Upper lobe of left lung (tissue), 6 donors: ENCODE results near the gene UBE3D. TPM values are rescaled to one million over a fixed set of nuclear protein-coding genes. Genes with fewer than 3 reads are reported as not detected.
"Not testable (repeated sequence)": the region's sequence is repeated elsewhere in the genome, so short reads cannot be mapped to it uniquely, and the experiment has no call there.

Experiments
- ATAC-seq, 2 donors: fragments of 200-7000 bp; cut with Tn5 transposase; one replicate each; pipeline ENCODE4 v1.9.1; 2022; ENCODE audit warnings: mild to moderate bottlenecking in 2 of 2, moderate library complexity in 2 of 2; ENCODE audit not compliant: low FRiP score in 2 of 2
- DNase-seq, 2 donors: peaks; one replicate each; pipeline ENCODE4 v3.0.0-alpha.2; 2019 to 2020
- H3K27ac ChIP-seq, 4 donors: fragments of 200-600 bp; sonication (generic); one replicate each; pipeline ENCODE4 v1.5.1; 2016 to 2019
- H3K27me3 ChIP-seq, 4 donors: fragments of 200-600 bp; sonication (generic); one replicate each; pipeline ENCODE4 v1.5.1; 2017 to 2019
- H3K36me3 ChIP-seq, 4 donors: fragments of 200-600 bp; sonication (generic); one replicate each; pipeline ENCODE4 v1.5.1; 2016 to 2019
- H3K4me1 ChIP-seq, 4 donors: fragments of 200-600 bp; sonication (generic); one replicate each; pipeline ENCODE4 v1.5.1; 2018 to 2019
- H3K4me3 ChIP-seq, 4 donors: fragments of 200-600 bp; sonication (generic); one replicate each; pipeline ENCODE4 v1.5.1; 2017 to 2019; ENCODE audit warnings: mild to moderate bottlenecking in 2 of 4, moderate library complexity in 1 of 4
- H3K9me3 ChIP-seq, 4 donors: fragments of 200-600 bp; sonication (generic); one replicate each; pipeline ENCODE4 v1.5.1; 2018 to 2019
- EP300 ChIP-seq, 4 donors: sonication (generic); formaldehyde crosslinking; IDR thresholded peaks; one replicate each; pipeline ENCODE4 v1.5.1; 2017; ENCODE audit warnings: antibody characterized with exemption in 4 of 4, control low read depth in 2 of 4
- POLR2A ChIP-seq, 4 donors: fragments of 450-650 bp; IDR thresholded peaks; one replicate each; pipeline ENCODE4 v1.5.1; 2016 to 2017; ENCODE audit warnings: antibody characterized with exemption in 4 of 4, mild to moderate bottlenecking in 2 of 4
- POLR2AphosphoS5 ChIP-seq, 2 donors: sonication (generic); formaldehyde crosslinking; IDR thresholded peaks; one replicate each; pipeline ENCODE4 v1.5.1; 2017; ENCODE audit warnings: antibody characterized with exemption in 2 of 2
- WGBS, 2 donors: methylation state at CpG; one replicate each; pipeline ENCODE4 v1.1.5; 2017 to 2018; 5-methylcytosine and 5-hydroxymethylcytosine counted together
- total RNA-seq, 6 donors: library from RNA; depleted of rRNA in 4 of 6; stranded (reverse); fragments of >200 nt in 4 of 6; gene quantifications; one replicate each; pipeline versions ENCODE4 v1.1.0 to v1.2.1, GENCODE V29; 2016 to 2021
- TF ChIP-seq, protein P1 (sequence below), 6 experiments: fragments of 450-650 bp in 4 of 6; fragments of 200-600 bp in 2 of 6; sonication (generic) in 2 of 6; IDR thresholded peaks; one replicate each; pipeline ENCODE4 v1.5.1; 2016 to 2019; ENCODE audit warnings: antibody characterized with exemption in 6 of 6
- donor health status: DM: no; HTN: no; CAD: no; lungs with moderate emphysema.
- donor health status: DM: no; HTN: yes; CAD: no; lungs with severe emphysema.

The UBE3D gene
- total RNA-seq, 6 donors from 2014 or later, result 4.0 to 20.7 (median 8.7) TPM

- H3K27me3 ChIP-seq, result no peaks in the 10 kb centered on the region
- no peaks in the 10 kb centered on the region for H3K9me3 ChIP-seq
- no peak overlapping the region for H3K4me3 ChIP-seq
- 49 to 64% methylated on average over 4 of the region's 4 CpGs for whole genome bisulfite sequencing, 2 donors
- H3K36me3 ChIP-seq, result no peaks in the 10 kb centered on the region
- peak in 1 of 2 donors; percentile 61 for ATAC-seq
- TF ChIP-seq POLR2A (IDR thresholded peaks at IDR 0.05), result no peak
- DNase-seq, result no peak
- H3K27ac ChIP-seq, result no peak overlapping the region
- H3K4me1 ChIP-seq, result no peaks in the 10 kb centered on the region
These were observed 111.8 kb downstream of the UBE3D start for GRCh38 chr6:82953871-82954270.

DNA sequence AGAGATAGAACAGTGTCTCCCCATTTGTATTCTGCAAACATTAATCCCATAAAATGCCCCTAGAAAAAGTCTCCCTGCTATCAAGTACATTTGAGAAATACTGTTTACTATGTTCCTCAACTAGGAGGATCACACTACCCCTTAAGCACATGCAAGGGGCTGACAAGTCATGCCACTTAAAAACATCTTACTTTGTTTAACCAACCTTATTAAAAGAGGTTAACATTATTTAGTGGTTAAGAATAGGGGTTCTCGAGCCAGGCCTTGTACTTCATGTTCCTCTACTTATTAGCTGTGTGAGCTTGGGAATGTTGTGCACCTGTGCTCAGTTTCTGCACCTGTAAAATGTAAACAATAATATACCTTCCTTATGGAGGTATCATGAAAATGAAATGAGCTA lies 113.7 kb downstream of the UBE3D start:
- WGBS, 2 donors, result 60 to 76% methylated on average over 1 of the region's 1 CpG
- no peak overlapping the region for H3K27ac ChIP-seq
- H3K4me1 ChIP-seq, result no peaks in the 10 kb centered on the region
- no peaks in the 10 kb centered on the region for H3K27me3 ChIP-seq
- no peak for DNase-seq
- no peaks in the 10 kb centered on the region for H3K9me3 ChIP-seq
- no peak overlapping the region for H3K4me3 ChIP-seq
- peak; percentile 14 to 40 for ATAC-seq
- no peaks in the 10 kb centered on the region for H3K36me3 ChIP-seq
- TF ChIP-seq, protein P1, sequence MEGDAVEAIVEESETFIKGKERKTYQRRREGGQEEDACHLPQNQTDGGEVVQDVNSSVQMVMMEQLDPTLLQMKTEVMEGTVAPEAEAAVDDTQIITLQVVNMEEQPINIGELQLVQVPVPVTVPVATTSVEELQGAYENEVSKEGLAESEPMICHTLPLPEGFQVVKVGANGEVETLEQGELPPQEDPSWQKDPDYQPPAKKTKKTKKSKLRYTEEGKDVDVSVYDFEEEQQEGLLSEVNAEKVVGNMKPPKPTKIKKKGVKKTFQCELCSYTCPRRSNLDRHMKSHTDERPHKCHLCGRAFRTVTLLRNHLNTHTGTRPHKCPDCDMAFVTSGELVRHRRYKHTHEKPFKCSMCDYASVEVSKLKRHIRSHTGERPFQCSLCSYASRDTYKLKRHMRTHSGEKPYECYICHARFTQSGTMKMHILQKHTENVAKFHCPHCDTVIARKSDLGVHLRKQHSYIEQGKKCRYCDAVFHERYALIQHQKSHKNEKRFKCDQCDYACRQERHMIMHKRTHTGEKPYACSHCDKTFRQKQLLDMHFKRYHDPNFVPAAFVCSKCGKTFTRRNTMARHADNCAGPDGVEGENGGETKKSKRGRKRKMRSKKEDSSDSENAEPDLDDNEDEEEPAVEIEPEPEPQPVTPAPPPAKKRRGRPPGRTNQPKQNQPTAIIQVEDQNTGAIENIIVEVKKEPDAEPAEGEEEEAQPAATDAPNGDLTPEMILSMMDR (IDR thresholded peaks at IDR 0.05), result no peak
- TF ChIP-seq POLR2A (IDR thresholded peaks at IDR 0.05) (no peak), EP300 (IDR thresholded peaks at IDR 0.05) (no peak), POLR2AphosphoS5 (IDR thresholded peaks at IDR 0.05) (no peak)

DNA sequence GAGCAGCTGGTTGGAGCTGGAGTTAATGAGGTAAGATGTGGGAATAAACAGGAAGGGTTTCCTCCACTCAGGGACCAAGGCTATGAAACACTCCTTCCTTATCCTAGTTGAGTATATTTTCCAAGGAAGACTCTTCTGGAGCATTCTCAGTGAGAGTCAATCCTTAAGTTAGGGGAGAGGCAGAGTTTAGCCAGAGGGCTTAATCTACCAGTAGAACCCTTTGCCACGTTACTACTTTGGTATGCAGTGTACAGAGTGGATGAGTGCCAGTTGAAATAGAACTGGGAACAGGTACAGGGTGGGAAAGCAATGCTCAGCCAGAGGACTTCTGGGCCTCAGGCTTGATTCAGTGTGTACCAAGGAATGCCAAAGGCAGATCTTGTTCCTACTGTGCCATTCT lies 114.3 kb downstream of the UBE3D start:
- Histone ChIP-seq H3K36me3 (no peaks in the 10 kb centered on the region), H3K27ac (no peak overlapping the region), H3K9me3 (no peaks in the 10 kb centered on the region), H3K4me3 (no peak overlapping the region), H3K4me1 (no peaks in the 10 kb centered on the region), H3K27me3 (no peaks in the 10 kb centered on the region)
- 71 to 75% methylated on average over 1 of the region's 1 CpG for WGBS, 2 donors
- ATAC-seq (peak; percentile 31 to 78), DNase-seq (peak in 1 of 2 donors; percentile 36)
- TF ChIP-seq, protein P1 (IDR thresholded peaks at IDR 0.05), result no peak
- no peak for TF ChIP-seq POLR2A (IDR thresholded peaks at IDR 0.05)
- no peak for TF ChIP-seq POLR2AphosphoS5 (IDR thresholded peaks at IDR 0.05)
- TF ChIP-seq EP300 (IDR thresholded peaks at IDR 0.05), result no peak

GRCh38 chr6:82930915-82931314 lies 134.7 kb downstream of the UBE3D start:
- 96 to 97% methylated on average over 3 of the region's 3 CpGs for WGBS, 2 donors
- H3K4me3 ChIP-seq, ATAC-seq, H3K27me3 ChIP-seq, H3K27ac ChIP-seq, DNase-seq, H3K4me1 ChIP-seq, H3K36me3 ChIP-seq: not testable (repeated sequence)
- H3K9me3 ChIP-seq, result peaks cover 6 to 22% (median 14%) of the 10 kb centered on the region in 4 donors

DNA sequence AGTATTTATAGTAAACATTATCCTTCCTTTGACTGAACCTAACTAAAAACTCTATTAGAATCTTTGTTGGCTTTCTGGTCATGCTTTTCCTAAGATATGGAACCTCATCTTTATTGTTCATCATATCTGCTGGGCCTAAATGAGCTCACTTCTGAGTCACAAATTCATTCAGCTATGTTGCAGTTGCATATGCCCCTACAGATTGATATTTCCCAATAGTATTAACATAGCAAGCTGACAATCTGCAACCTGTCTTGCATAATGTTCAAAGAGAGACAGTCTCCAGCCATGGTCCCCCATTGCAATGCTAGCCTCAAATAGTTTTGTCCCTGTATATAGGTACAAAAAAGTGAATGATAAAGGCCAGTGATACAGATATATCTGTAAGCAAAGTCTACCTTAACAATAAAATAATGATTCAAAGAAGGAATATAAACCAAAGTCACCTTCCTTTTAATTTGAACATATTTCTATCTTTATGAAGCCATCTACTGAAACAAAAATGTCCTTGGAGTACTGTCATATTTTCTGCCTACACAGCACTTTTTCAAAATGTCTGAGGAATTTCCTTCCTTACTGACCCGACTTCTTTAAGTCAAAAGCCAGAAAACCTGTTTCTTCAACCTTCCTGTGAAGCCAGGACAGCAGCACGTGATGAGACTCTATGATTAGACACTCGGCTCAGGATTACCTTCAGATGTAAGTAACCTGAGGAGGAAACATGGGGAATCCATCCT lies 140.7 kb downstream of the UBE3D start:
- TF ChIP-seq EP300 (IDR thresholded peaks at IDR 0.05), result no peak
- no peak for TF ChIP-seq POLR2A (IDR thresholded peaks at IDR 0.05)
- no peak for TF ChIP-seq POLR2AphosphoS5 (IDR thresholded peaks at IDR 0.05)
- TF ChIP-seq, protein P1 (IDR thresholded peaks at IDR 0.05), result no peak
- Histone ChIP-seq H3K4me1 (no peaks in the 10 kb centered on the region), H3K27me3 (no peaks in the 10 kb centered on the region)

GRCh38 chr6:82921258-82921657 lies 144.4 kb downstream of the UBE3D start:
- Histone ChIP-seq H3K36me3 (no peaks in the 10 kb centered on the region), H3K4me1 (no peaks in the 10 kb centered on the region), H3K9me3 (no peaks in the 10 kb centered on the region), H3K27ac (no peak overlapping the region), H3K27me3 (no peaks in the 10 kb centered on the region), H3K4me3 (no peak overlapping the region)
- TF ChIP-seq, protein P1 (IDR thresholded peaks at IDR 0.05), result no peak
- TF ChIP-seq POLR2AphosphoS5 (IDR thresholded peaks at IDR 0.05) (no peak), POLR2A (IDR thresholded peaks at IDR 0.05) (no peak), EP300 (IDR thresholded peaks at IDR 0.05) (no peak)
- no peak for ATAC-seq
- WGBS, 2 donors, result 88 to 89% methylated on average over 1 of the region's 1 CpG
- DNase-seq, result no peak

More for the DNA sequence above, 140.7 kb downstream of the UBE3D start:
- Histone ChIP-seq H3K4me3 (no peak overlapping the region), H3K9me3 (peaks cover 0 to 2% (median 0%) of the 10 kb centered on the region in 4 donors), H3K27ac (no peak overlapping the region), H3K36me3 (no peaks in the 10 kb centered on the region)
- ATAC-seq, result no peak
- DNase-seq, result no peak
- 74% methylated on average over 3 of the region's 3 CpGs for WGBS, 2 donors
